SU-DHL-6 (cell line): Measurements from ENCODE around the gene MLYCD.

Source experiments
- H2AFZ ChIP-seq: fragments of 200-600 bp; sonication (generic); 2 replicates; pipeline ENCODE4 v1.6.1; 2014; ENCODE audit warnings: low read depth, mild to moderate bottlenecking, moderate library complexity, mixed read lengths, antibody characterized with exemption, low read length; ENCODE audit not compliant: severe bottlenecking
- H3F3A ChIP-seq: fragments of 200-600 bp; shearing (Covaris generic); 2 replicates; pipeline ENCODE4 v1.6.0; 2016; ENCODE audit warnings: antibody characterized with exemption, mild to moderate bottlenecking; ENCODE audit not compliant: insufficient read depth
- H3K27ac ChIP-seq: fragments of 200-600 bp; sonication (generic); 2 replicates; pipeline ENCODE4 v1.5.1; 2016; ENCODE audit warnings: low read depth, mild to moderate bottlenecking, low read length, moderate library complexity, mixed read lengths
- H3K27me3 ChIP-seq: fragments of 200-600 bp; sonication (generic), shearing (Covaris generic); 2 replicates; pipeline ENCODE4 v1.6.0; 2014; ENCODE audit warnings: mild to moderate bottlenecking, low read length
- H3K36me3 ChIP-seq: fragments of 200-600 bp; sonication (generic); 2 replicates; pipeline ENCODE4 v1.6.1; 2014; ENCODE audit warnings: mild to moderate bottlenecking, low read length, mixed read lengths
- H3K4me2 ChIP-seq: fragments of 300-600, 200-600 bp; shearing (Covaris generic), sonication (generic); 2 replicates; pipeline ENCODE4 v1.6.0; 2014; ENCODE audit warnings: low read length, low read depth, mild to moderate bottlenecking; ENCODE audit not compliant: poor library complexity, severe bottlenecking
- H3K4me3 ChIP-seq: fragments of 200-600 bp; sonication (generic); 2 replicates; pipeline ENCODE4 v1.5.1; 2014; ENCODE audit warnings: antibody characterized with exemption, low read length, mild to moderate bottlenecking, mixed read lengths; ENCODE audit not compliant: insufficient read depth, poor library complexity, severe bottlenecking
- H3K79me2 ChIP-seq: fragments of 200-600 bp; sonication (generic); 2 replicates; pipeline ENCODE4 v1.6.1; 2014; ENCODE audit warnings: mild to moderate bottlenecking, low read length, moderate library complexity; ENCODE audit not compliant: insufficient read depth
- H3K9ac ChIP-seq: fragments of 200-600 bp; sonication (generic); 2 replicates; pipeline ENCODE4 v1.7.0; 2014; ENCODE audit warnings: mild to moderate bottlenecking, low read length
- H3K9me2 ChIP-seq: fragments of 200-600 bp; sonication (generic); replicated peaks from 2 replicates; pipeline ENCODE4 v1.6.1; 2014; ENCODE audit warnings: low read length; ENCODE audit not compliant: insufficient read depth
- H3K9me3 ChIP-seq: fragments of 200-600 bp; sonication (generic); 2 replicates; pipeline ENCODE4 v1.6.1; 2014; ENCODE audit warnings: low read length, mixed read lengths; ENCODE audit not compliant: insufficient read depth
- H4K20me1 ChIP-seq: fragments of 200-600 bp; sonication (generic); 2 replicates; pipeline ENCODE4 v1.6.1; 2014; ENCODE audit warnings: low read depth, mild to moderate bottlenecking, antibody characterized with exemption, low read length, moderate library complexity, mixed read lengths
- CTCF ChIP-seq: fragments of 200-600 bp; sonication (generic); IDR thresholded peaks from one replicate; pipeline ENCODE4 v1.5.1; 2017; ENCODE audit warnings: antibody characterized with exemption, mild to moderate bottlenecking, low read length, moderate library complexity; ENCODE audit not compliant: insufficient read depth, poor library complexity, severe bottlenecking
- EZH2phosphoT487 ChIP-seq: fragments of 200-600 bp; sonication (generic), shearing (Covaris generic); conservative IDR thresholded peaks from 2 replicates; pipeline ENCODE4 v1.6.1; 2018; ENCODE audit warnings: mild to moderate bottlenecking, antibody characterized with exemption, low read length, moderate library complexity, mixed read lengths

MLYCD gene

GRCh38 chr16:83899272-83899897 lies 470 bp downstream of the MLYCD start:
- H3K27me3 ChIP-seq, result no peaks in the 10 kb centered on the region
- no peaks in the 10 kb centered on the region for H4K20me1 ChIP-seq
- H3K9me2 ChIP-seq, result no peaks in the 10 kb centered on the region
- H3F3A ChIP-seq, result no peaks in the 10 kb centered on the region
- no peaks in the 10 kb centered on the region for H3K36me3 ChIP-seq
- H3K27ac ChIP-seq, result no peak overlapping the region
- H3K9me3 ChIP-seq, result no peaks in the 10 kb centered on the region
- peak overlapping the region; percentile 37 for H3K4me2 ChIP-seq
- peak overlapping the region; percentile 48 for H3K9ac ChIP-seq
- H3K79me2 ChIP-seq, result no peaks in the 10 kb centered on the region
- TF ChIP-seq CTCF (no peak), EZH2phosphoT487 (no peak)
- H3K4me3 ChIP-seq, result peak overlapping the region; percentile 51
- no peak overlapping the region for H2AFZ ChIP-seq

GRCh38 chr16:83899978-83900377 lies 1.1 kb downstream of the MLYCD start:
- Histone ChIP-seq H3K9ac (peak overlapping the region; percentile 48; the same call in 1 of the 2 replicates), H3K4me2 (peak overlapping the region; percentile 37), H3K4me3 (no peak overlapping the region), H3K27me3 (no peaks in the 10 kb centered on the region), H2AFZ (no peak overlapping the region), H3K9me3 (no peaks in the 10 kb centered on the region), H3K79me2 (no peaks in the 10 kb centered on the region), H3F3A (no peaks in the 10 kb centered on the region), H3K27ac (no peak overlapping the region), H3K36me3 (no peaks in the 10 kb centered on the region), H4K20me1 (no peaks in the 10 kb centered on the region), H3K9me2 (no peaks in the 10 kb centered on the region)
- no peak for TF ChIP-seq EZH2phosphoT487
- no peak for TF ChIP-seq CTCF

- no peak overlapping the region for H3K4me2 ChIP-seq
- H3K79me2 ChIP-seq, result no peaks in the 10 kb centered on the region
- H3K9me2 ChIP-seq, result no peaks in the 10 kb centered on the region
- H3K36me3 ChIP-seq, result no peaks in the 10 kb centered on the region
- no peaks in the 10 kb centered on the region for H3F3A ChIP-seq
- no peak overlapping the region for H3K27ac ChIP-seq
- H2AFZ ChIP-seq, result no peak overlapping the region
- no peaks in the 10 kb centered on the region for H4K20me1 ChIP-seq
- TF ChIP-seq EZH2phosphoT487 (no peak), CTCF (no peak)
- no peaks in the 10 kb centered on the region for H3K9me3 ChIP-seq
- no peak overlapping the region for H3K4me3 ChIP-seq
- H3K9ac ChIP-seq, result no peak overlapping the region
- no peaks in the 10 kb centered on the region for H3K27me3 ChIP-seq
These were observed 1.7 kb downstream of the MLYCD start for GRCh38 chr16:83900571-83900970.
